Left ventricle myocardium inferior (tissue), 1 donor: ENCODE measurements around the gene THSD4. TPM values are rescaled to one million over a fixed set of nuclear protein-coding genes. Genes with fewer than 3 reads are reported as not detected.

Experiments
- DNase-seq: peaks from one replicate; pipeline ENCODE4 v3.0.0-alpha.2; 2020
- H3K27ac ChIP-seq: fragments of 200-600 bp; replicated peaks from 2 replicates; pipeline ENCODE4 v1.8.0; 2021
- H3K27me3 ChIP-seq: fragments of 200-600 bp; 2 replicates; pipeline ENCODE4 v1.8.0; 2021; ENCODE audit warnings: low read depth
- H3K36me3 ChIP-seq: fragments of 200-600 bp; 2 replicates; pipeline ENCODE4 v1.8.0; 2021
- H3K4me1 ChIP-seq: fragments of 200-600 bp; 2 replicates; pipeline ENCODE4 v1.8.0; 2021
- H3K4me3 ChIP-seq: fragments of 200-600 bp; 2 replicates; pipeline ENCODE4 v1.8.0; 2021; ENCODE audit warnings: mild to moderate bottlenecking, moderate library complexity
- H3K9me3 ChIP-seq: fragments of 200-600 bp; replicated peaks from 2 replicates; pipeline ENCODE4 v1.8.0; 2021
- CTCF ChIP-seq: fragments of 200-600 bp; IDR thresholded peaks from 2 replicates; pipeline ENCODE4 v1.8.0; 2021; ENCODE audit warnings: antibody characterized with exemption, mild to moderate bottlenecking, borderline replicate concordance
- intact Hi-C: fragments of 100-400 bp; cut with micrococcal nuclease; formaldehyde crosslinking; loops from one replicate; pipeline ENCODE4 v1.11.0; 2022
- total RNA-seq: library from RNA; stranded (reverse); fragmentation: NEBNext Ultra II Directional; extraction: Animal tissue kit (Norgen Biotek cat#: 25700); gene quantifications from one replicate; pipeline ENCODE4 v1.2.1, GENCODE V29; 2021
- donor health status: DM: no; HTN: yes; CAD: no; lungs with severe emphysema.

The THSD4 gene
- total RNA-seq, 1 donor from 2014 or later = 95.8 TPM

- Histone ChIP-seq H3K9me3 (no peaks in the 10 kb centered on the region), H3K36me3 (peaks cover 6% of the 10 kb centered on the region), H3K4me1 (peaks cover 55% of the 10 kb centered on the region), H3K4me3 (no peak overlapping the region), H3K27ac (peak overlapping the region; percentile 66), H3K27me3 (no peaks in the 10 kb centered on the region)
- DNase-seq = no peak
- intact Hi-C loops = no loop called here
- no peak for TF ChIP-seq CTCF
Observed at GRCh38 chr15:71252044-71252739, 136.9 kb downstream of the THSD4 start.

- TF ChIP-seq CTCF = no peak
- intact Hi-C loops = no loop called here
- DNase-seq = no peak
- H3K27ac ChIP-seq = peak overlapping the region; percentile 66
- H3K36me3 ChIP-seq = peaks cover 6% of the 10 kb centered on the region
- H3K27me3 ChIP-seq = no peaks in the 10 kb centered on the region
- H3K4me1 ChIP-seq = peaks cover 60% of the 10 kb centered on the region
- no peaks in the 10 kb centered on the region for H3K9me3 ChIP-seq
- no peak overlapping the region for H3K4me3 ChIP-seq
Observed at GRCh38 chr15:71252740-71253047, 137.4 kb downstream of the THSD4 start.

GRCh38 chr15:71254491-71254890 is 139.2 kb downstream of the THSD4 start:
- H3K4me3 ChIP-seq = no peak overlapping the region
- no peaks in the 10 kb centered on the region for H3K9me3 ChIP-seq
- H3K36me3 ChIP-seq = peaks cover 13% of the 10 kb centered on the region
- H3K27ac ChIP-seq = peak overlapping the region; percentile 55
- no peak for DNase-seq
- no peaks in the 10 kb centered on the region for H3K27me3 ChIP-seq
- peaks cover 53% of the 10 kb centered on the region for H3K4me1 ChIP-seq
- intact Hi-C loops = no loop called here
- no peak for TF ChIP-seq CTCF

- H3K27ac ChIP-seq = no peak overlapping the region
- intact Hi-C loops = no loop called here
- H3K4me1 ChIP-seq = peaks cover 27% of the 10 kb centered on the region
- peaks cover 13% of the 10 kb centered on the region for H3K36me3 ChIP-seq
- no peaks in the 10 kb centered on the region for H3K9me3 ChIP-seq
- no peak for DNase-seq
- TF ChIP-seq CTCF = no peak
- no peak overlapping the region for H3K4me3 ChIP-seq
- no peaks in the 10 kb centered on the region for H3K27me3 ChIP-seq
Observed at GRCh38 chr15:71256934-71257664, 141.8 kb downstream of the THSD4 start.

- no peaks in the 10 kb centered on the region for H3K9me3 ChIP-seq
- intact Hi-C loops = no loop called here
- no peak for TF ChIP-seq CTCF
- H3K27me3 ChIP-seq = no peaks in the 10 kb centered on the region
- no peak overlapping the region for H3K4me3 ChIP-seq
- H3K4me1 ChIP-seq = peaks cover 7% of the 10 kb centered on the region
- no peak overlapping the region for H3K27ac ChIP-seq
- peaks cover 13% of the 10 kb centered on the region for H3K36me3 ChIP-seq
- DNase-seq = no peak
Observed at GRCh38 chr15:71259866-71260265, 144.6 kb downstream of the THSD4 start.
